Left ventricle myocardium inferior (tissue), 1 donor: ENCODE data around the gene NEUROD1. TPM values are rescaled to one million over a fixed set of nuclear protein-coding genes. Genes with fewer than 3 reads are reported as not detected.

ENCODE experiments used
- DNase-seq: peaks from one replicate; pipeline ENCODE4 v3.0.0-alpha.2; 2020
- H3K27ac ChIP-seq: fragments of 200-600 bp; replicated peaks from 2 replicates; pipeline ENCODE4 v1.8.0; 2021
- H3K27me3 ChIP-seq: fragments of 200-600 bp; 2 replicates; pipeline ENCODE4 v1.8.0; 2021; ENCODE audit warnings: low read depth
- H3K36me3 ChIP-seq: fragments of 200-600 bp; 2 replicates; pipeline ENCODE4 v1.8.0; 2021
- H3K4me1 ChIP-seq: fragments of 200-600 bp; 2 replicates; pipeline ENCODE4 v1.8.0; 2021
- H3K4me3 ChIP-seq: fragments of 200-600 bp; 2 replicates; pipeline ENCODE4 v1.8.0; 2021; ENCODE audit warnings: mild to moderate bottlenecking, moderate library complexity
- H3K9me3 ChIP-seq: fragments of 200-600 bp; replicated peaks from 2 replicates; pipeline ENCODE4 v1.8.0; 2021
- CTCF ChIP-seq: fragments of 200-600 bp; IDR thresholded peaks from 2 replicates; pipeline ENCODE4 v1.8.0; 2021; ENCODE audit warnings: antibody characterized with exemption, mild to moderate bottlenecking, borderline replicate concordance
- intact Hi-C: fragments of 100-400 bp; cut with micrococcal nuclease; formaldehyde crosslinking; loops from one replicate; pipeline ENCODE4 v1.11.0; 2022
- total RNA-seq: library from RNA; stranded (reverse); fragmentation: NEBNext Ultra II Directional; extraction: Animal tissue kit (Norgen Biotek cat#: 25700); gene quantifications from one replicate; pipeline ENCODE4 v1.2.1, GENCODE V29; 2021
- donor health status: DM: no; HTN: yes; CAD: no; lungs with severe emphysema.

Gene NEUROD1
- total RNA-seq, 1 donor from 2014 or later: not detected

GRCh38 chr2:181656450-181657291 lies 23.6 kb downstream of the NEUROD1 start, which contains the start of gene CERKL:
TSS of gene CERKL (minus strand) at chr2:181657105. CDS start at chr2:181657006, 99 bp downstream.
- DNase-seq: peak; percentile 27
- Histone ChIP-seq H3K9me3 (no peaks in the 10 kb centered on the region), H3K27me3 (peaks cover 69% of the 10 kb centered on the region), H3K4me1 (peaks cover 10% of the 10 kb centered on the region), H3K27ac (no peak within 1 kb of the TSS), H3K4me3 (peak within 1 kb of the TSS; percentile 68), H3K36me3 (no peaks in the 10 kb centered on the region)
- TF ChIP-seq CTCF: no peak
- intact Hi-C loops: no loop called here

- Histone ChIP-seq H3K27ac (no peak overlapping the region), H3K9me3 (no peaks in the 10 kb centered on the region), H3K4me1 (peaks cover 10% of the 10 kb centered on the region), H3K36me3 (no peaks in the 10 kb centered on the region), H3K27me3 (peaks cover 60% of the 10 kb centered on the region), H3K4me3 (peak overlapping the region; percentile 68)
- intact Hi-C loops: no loop called here
- TF ChIP-seq CTCF: no peak
- no peak for DNase-seq
Measured at GRCh38 chr2:181655519-181655918, 24.8 kb downstream of the NEUROD1 start.

- H3K4me1 ChIP-seq: no peaks in the 10 kb centered on the region
- no peak for TF ChIP-seq CTCF
- H3K27ac ChIP-seq: no peak overlapping the region
- H3K4me3 ChIP-seq: no peak overlapping the region
- H3K27me3 ChIP-seq: peaks cover 33% of the 10 kb centered on the region
- no peaks in the 10 kb centered on the region for H3K9me3 ChIP-seq
- intact Hi-C loops: no loop called here
- H3K36me3 ChIP-seq: no peaks in the 10 kb centered on the region
- no peak for DNase-seq
Measured at GRCh38 chr2:181649436-181649979, 30.8 kb downstream of the NEUROD1 start.

GRCh38 chr2:181648478-181649155 lies 31.7 kb downstream of the NEUROD1 start:
- no peak for DNase-seq
- no peaks in the 10 kb centered on the region for H3K4me1 ChIP-seq
- H3K36me3 ChIP-seq: no peaks in the 10 kb centered on the region
- H3K4me3 ChIP-seq: no peak overlapping the region
- H3K9me3 ChIP-seq: no peaks in the 10 kb centered on the region
- no peak overlapping the region for H3K27ac ChIP-seq
- peaks cover 30% of the 10 kb centered on the region for H3K27me3 ChIP-seq
- intact Hi-C loops: no loop called here
- no peak for TF ChIP-seq CTCF

- DNase-seq: no peak
- Histone ChIP-seq H3K4me1 (no peaks in the 10 kb centered on the region), H3K27me3 (peaks cover 30% of the 10 kb centered on the region), H3K4me3 (no peak overlapping the region), H3K27ac (no peak overlapping the region), H3K36me3 (no peaks in the 10 kb centered on the region), H3K9me3 (no peaks in the 10 kb centered on the region)
- intact Hi-C loops: no loop called here
- no peak for TF ChIP-seq CTCF
Measured at GRCh38 chr2:181646415-181646987, 33.8 kb downstream of the NEUROD1 start.
